D721Med (cell line): ENCODE data around the gene TBL1X.

ENCODE experiments used
- DNase-seq: peaks from one replicate; pipeline ENCODE4 v3.0.0; 2011; ENCODE audit warnings: low spot score; ENCODE audit not compliant: insufficient read length
- FAIRE-seq: peaks from 2 replicates; lab custom pipeline; 2011; peaks lifted over from hg19 to GRCh38; lab: Jason Lieb, UNC
- CTCF ChIP-seq: IDR thresholded peaks from 2 replicates; pipeline ENCODE4 v1.5.1; 2012; ENCODE audit warnings: mild to moderate bottlenecking, control low read depth; ENCODE audit not compliant: insufficient read depth; ENCODE audit errors: missing control alignments

The TBL1X gene

GRCh38 chrX:9707306-9708033, 242.6 kb downstream of the TBL1X start:
- DNase-seq, result no peak
- FAIRE-seq, result no peak
- no peak for TF ChIP-seq CTCF

- no peak for FAIRE-seq
Observed at GRCh38 chrX:9708086-9708485, 243.2 kb downstream of the TBL1X start.

GRCh38 chrX:9708923-9709553, 244.2 kb downstream of the TBL1X start:
- peak; percentile 59 for TF ChIP-seq CTCF
- DNase-seq (peak; percentile 35), FAIRE-seq (no peak)

More at GRCh38 chrX:9708086-9708485, 243.2 kb downstream of the TBL1X start:
- no peak for DNase-seq
- TF ChIP-seq CTCF, result no peak

GRCh38 chrX:9710332-9710731, 245.5 kb downstream of the TBL1X start:
- DNase-seq (no peak), FAIRE-seq (no peak)

GRCh38 chrX:9717376-9717775, 252.5 kb downstream of the TBL1X start:
- no peak for TF ChIP-seq CTCF
- no peak for FAIRE-seq
- DNase-seq, result no peak

More at GRCh38 chrX:9710332-9710731, 245.5 kb downstream of the TBL1X start:
- no peak for TF ChIP-seq CTCF

GRCh38 chrX:9724711-9725110, 259.9 kb downstream of the TBL1X start:
- FAIRE-seq, result no peak
- no peak for TF ChIP-seq CTCF
- DNase-seq, result no peak

GRCh38 chrX:9728261-9728660, 263.4 kb downstream of the TBL1X start:
- no peak for FAIRE-seq
- DNase-seq, result no peak
- no peak for TF ChIP-seq CTCF
